Left lung (tissue), 10 donors: ENCODE results near the gene TXNDC5. TPM values are rescaled to one million over a fixed set of nuclear protein-coding genes. Genes with fewer than 3 reads are reported as not detected.

Source experiments
- ATAC-seq: fragments of 200-7000 bp; cut with Tn5 transposase; one replicate; pipeline ENCODE4 v1.9.1; 2020; ENCODE audit warnings: moderate library complexity
- DNase-seq, 4 donors: peaks; one replicate each; pipeline ENCODE4 v3.0.0-alpha.2; 2013 to 2020
- H3K27ac ChIP-seq, 2 donors: fragments of 200-600 bp; sonication (generic) in 1 of 2; one replicate each; pipeline versions ENCODE4 v1.5.0 to v1.8.0; 2020 to 2021
- H3K27me3 ChIP-seq, 2 donors: fragments of 200-600 bp; sonication (generic) in 1 of 2; one replicate each; pipeline versions ENCODE4 v1.5.0 to v1.8.0; 2020 to 2021
- H3K36me3 ChIP-seq, 2 donors: fragments of 200-600 bp; sonication (generic) in 1 of 2; one replicate each; pipeline versions ENCODE4 v1.5.0 to v1.8.0; 2020 to 2021
- H3K4me1 ChIP-seq, 2 donors: fragments of 200-600 bp; one replicate each; pipeline ENCODE4 v1.8.0; 2021
- H3K4me3 ChIP-seq, 2 donors: fragments of 200-600 bp; sonication (generic) in 1 of 2; one replicate each; pipeline versions ENCODE4 v1.5.0 to v1.8.0; 2020 to 2021; ENCODE audit warnings: mild to moderate bottlenecking in 1 of 2
- H3K9me3 ChIP-seq, 2 donors: fragments of 200-600 bp; sonication (generic) in 1 of 2; one replicate each; pipeline versions ENCODE4 v1.5.0 to v1.8.0; 2020 to 2021
- CTCF ChIP-seq, 2 donors: fragments of 200-600 bp; sonication (generic) in 1 of 2; IDR thresholded peaks; one replicate each; pipeline versions ENCODE4 v1.5.0 to v1.8.0; 2021; ENCODE audit warnings: antibody characterized with exemption in 2 of 2
- intact Hi-C, 2 donors: fragments of 100-400 bp; cut with DNase I; formaldehyde crosslinking; loops; one replicate each; pipeline versions ENCODE4 v1.11.2 to v1.14.2; 2022
- polyA plus RNA-seq, 6 donors: library from polyadenylated mRNA; unstranded; fragments of 120-200 nt; gene quantifications; one replicate each; pipeline ENCODE4 v1.2.1, GENCODE V29; 2013; ENCODE audit not compliant: insufficient read length in 6 of 6
- total RNA-seq, 2 donors: library from RNA; stranded (reverse); fragmentation: NEBNext Ultra II Directional; extraction: Animal tissue kit (Norgen Biotek cat#: 25700); gene quantifications; one replicate each; pipeline ENCODE4 v1.2.1, GENCODE V29; 2021
- donor health status: DM: no; HTN: yes; CAD: no.
- donor health status: DM: no; HTN: no; CAD: no.

The TXNDC5 gene
- total and polyA plus RNA-seq, 8 donors, result 93.2 to 224 (median 115) TPM

- no peaks in the 10 kb centered on the region for H3K27me3 ChIP-seq
- no peak for TF ChIP-seq CTCF (IDR thresholded peaks at IDR 0.05)
- H3K9me3 ChIP-seq, result no peaks in the 10 kb centered on the region
- no peak for DNase-seq
- no peak overlapping the region for H3K4me3 ChIP-seq
- no peaks in the 10 kb centered on the region for H3K4me1 ChIP-seq
- no peaks in the 10 kb centered on the region for H3K36me3 ChIP-seq
- intact Hi-C loops, result no loop called here
- H3K27ac ChIP-seq, result no peak overlapping the region
- ATAC-seq, result no peak
These were observed 51.0 kb downstream of the TXNDC5 start for GRCh38 chr6:7859591-7859990.

GRCh38 chr6:7851780-7852179, 58.8 kb downstream of the TXNDC5 start:
- TF ChIP-seq CTCF (IDR thresholded peaks at IDR 0.05), result no peak
- ATAC-seq (no peak), DNase-seq (no peak)
- no peak overlapping the region for H3K27ac ChIP-seq
- no peak overlapping the region for H3K4me3 ChIP-seq
- no peaks in the 10 kb centered on the region for H3K36me3 ChIP-seq
- intact Hi-C loops, result no loop called here
- H3K27me3 ChIP-seq, result no peaks in the 10 kb centered on the region
- peaks cover 0 to 25% of the 10 kb centered on the region in 2 donors for H3K9me3 ChIP-seq
- no peaks in the 10 kb centered on the region for H3K4me1 ChIP-seq

GRCh38 chr6:7848229-7848628, 62.4 kb downstream of the TXNDC5 start:
- TF ChIP-seq CTCF (IDR thresholded peaks at IDR 0.05), result no peak
- intact Hi-C loops, result no loop called here
- Histone ChIP-seq H3K36me3 (no peaks in the 10 kb centered on the region), H3K9me3 (peaks cover 0 to 25% of the 10 kb centered on the region in 2 donors), H3K27ac (no peak overlapping the region), H3K4me3 (no peak overlapping the region), H3K27me3 (no peaks in the 10 kb centered on the region), H3K4me1 (no peaks in the 10 kb centered on the region)
- DNase-seq (no peak), ATAC-seq (no peak)

- DNase-seq (peak in 1 of 4 donors; percentile 37), ATAC-seq (no peak)
- H3K4me3 ChIP-seq, result no peak overlapping the region
- H3K36me3 ChIP-seq, result no peaks in the 10 kb centered on the region
- peaks cover 0 to 17% of the 10 kb centered on the region in 2 donors for H3K9me3 ChIP-seq
- H3K27ac ChIP-seq, result no peak overlapping the region
- no peak for TF ChIP-seq CTCF (IDR thresholded peaks at IDR 0.05)
- intact Hi-C loops, result no loop called here
- H3K4me1 ChIP-seq, result no peaks in the 10 kb centered on the region
- no peaks in the 10 kb centered on the region for H3K27me3 ChIP-seq
These were observed 63.4 kb downstream of the TXNDC5 start for GRCh38 chr6:7846966-7847818.

GRCh38 chr6:7841781-7842468, 68.7 kb downstream of the TXNDC5 start:
- Histone ChIP-seq H3K27ac (no peak overlapping the region), H3K4me3 (no peak overlapping the region), H3K9me3 (no peaks in the 10 kb centered on the region), H3K27me3 (no peaks in the 10 kb centered on the region), H3K36me3 (no peaks in the 10 kb centered on the region), H3K4me1 (no peaks in the 10 kb centered on the region)
- intact Hi-C loops, result no loop called here
- no peak for TF ChIP-seq CTCF (IDR thresholded peaks at IDR 0.05)
- no peak for ATAC-seq
- peak in 2 of 4 donors; percentile 36 to 57 for DNase-seq
